Testis (tissue), 3 donors: Measurements from ENCODE around the gene CCDC90B. TPM values are rescaled to one million over a fixed set of nuclear protein-coding genes. Genes with fewer than 3 reads are reported as not detected.
"Not testable (repeated sequence)": the region's sequence is repeated elsewhere in the genome, so short reads cannot be mapped to it uniquely, and the experiment has no call there.

Source experiments
- DNase-seq: peaks from one replicate; pipeline ENCODE4 v3.0.0-alpha.2; 2019
- H3K27ac ChIP-seq, 2 donors: fragments of 200-600 bp; sonication (generic); one replicate each; pipeline ENCODE4 v1.5.1; 2019
- H3K27me3 ChIP-seq: fragments of 200-600 bp; sonication (generic); one replicate; pipeline ENCODE4 v1.5.1; 2019
- H3K36me3 ChIP-seq: fragments of 200-600 bp; sonication (generic); one replicate; pipeline ENCODE4 v1.5.1; 2017; ENCODE audit warnings: low read depth; ENCODE audit errors: missing control alignments
- H3K4me1 ChIP-seq: fragments of 200-600 bp; sonication (generic); one replicate; pipeline ENCODE4 v1.5.1; 2019
- H3K4me3 ChIP-seq, 2 donors: fragments of 200-600 bp; sonication (generic); one replicate each; pipeline ENCODE4 v1.5.1; 2017 to 2019
- H3K9me3 ChIP-seq: fragments of 200-600 bp; sonication (generic); one replicate; pipeline ENCODE4 v1.5.1; 2017
- POLR2A ChIP-seq: fragments of 450-650 bp; IDR thresholded peaks from one replicate; pipeline ENCODE4 v1.6.1; 2017; ENCODE audit warnings: antibody characterized with exemption, mild to moderate bottlenecking, moderate library complexity
- WGBS, 2 donors: methylation state at CpG; one replicate each; pipeline ENCODE4 v1.1.5; 2018; 5-methylcytosine and 5-hydroxymethylcytosine counted together
- intact Hi-C: fragments of 100-400 bp; cut with DNase I; formaldehyde crosslinking; loops from one replicate; pipeline ENCODE4 v1.15.1; 2023; ENCODE audit warnings: low total_unique reads
- polyA plus RNA-seq: library from polyadenylated mRNA; stranded (reverse); fragments of 350-450 nt; fragmentation: Illumina TruSeq; extraction: RNeasy Lipid Tissue Mini Kit (QIAGEN cat#74804); gene quantifications from one replicate; pipeline ENCODE4 v1.2.3, GENCODE V29; 2014; ENCODE audit warnings: low read depth, low replicate concordance; ENCODE audit not compliant: insufficient read depth
- total RNA-seq, 2 donors: library from RNA; depleted of rRNA; stranded (reverse); fragments of >200 nt; gene quantifications; one replicate each; pipeline ENCODE4 v1.2.3, GENCODE V29; 2016
- TF ChIP-seq, protein P1 (sequence below), 3 experiments: fragments of 450-650 bp in 2 of 3; fragments of 200-600 bp in 1 of 3; sonication (generic) in 1 of 3; IDR thresholded peaks; one replicate each; pipeline ENCODE4 v1.5.1; 2016 to 2019; ENCODE audit warnings: antibody characterized with exemption in 3 of 3, mild to moderate bottlenecking in 2 of 3, moderate library complexity in 1 of 3

CCDC90B gene
- total and polyA plus RNA-seq, 3 donors from 2014 or later: 67.4 to 162 (median 78.3) TPM

DNA sequence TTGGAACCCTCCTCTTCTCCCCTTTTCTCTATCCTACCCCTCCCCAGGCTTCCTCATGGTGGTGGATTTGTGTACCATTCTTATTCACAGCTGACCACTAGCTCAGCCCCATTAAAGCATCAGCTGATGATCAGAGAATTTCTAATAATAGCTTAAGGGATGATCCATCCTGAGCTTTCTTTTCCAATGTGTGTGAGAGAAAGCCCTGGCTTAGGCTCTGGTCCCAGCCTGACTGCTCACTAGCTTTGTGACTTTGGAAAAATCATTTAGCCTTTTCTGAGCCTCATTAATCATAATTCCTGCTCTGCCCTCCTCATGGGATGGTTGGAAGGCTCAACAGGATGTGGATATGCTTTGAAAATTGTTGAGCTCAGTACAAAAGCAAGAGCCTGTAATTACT is 26.3 kb upstream of the CCDC90B start:
- TF ChIP-seq POLR2A: no peak
- TF ChIP-seq, protein P1, sequence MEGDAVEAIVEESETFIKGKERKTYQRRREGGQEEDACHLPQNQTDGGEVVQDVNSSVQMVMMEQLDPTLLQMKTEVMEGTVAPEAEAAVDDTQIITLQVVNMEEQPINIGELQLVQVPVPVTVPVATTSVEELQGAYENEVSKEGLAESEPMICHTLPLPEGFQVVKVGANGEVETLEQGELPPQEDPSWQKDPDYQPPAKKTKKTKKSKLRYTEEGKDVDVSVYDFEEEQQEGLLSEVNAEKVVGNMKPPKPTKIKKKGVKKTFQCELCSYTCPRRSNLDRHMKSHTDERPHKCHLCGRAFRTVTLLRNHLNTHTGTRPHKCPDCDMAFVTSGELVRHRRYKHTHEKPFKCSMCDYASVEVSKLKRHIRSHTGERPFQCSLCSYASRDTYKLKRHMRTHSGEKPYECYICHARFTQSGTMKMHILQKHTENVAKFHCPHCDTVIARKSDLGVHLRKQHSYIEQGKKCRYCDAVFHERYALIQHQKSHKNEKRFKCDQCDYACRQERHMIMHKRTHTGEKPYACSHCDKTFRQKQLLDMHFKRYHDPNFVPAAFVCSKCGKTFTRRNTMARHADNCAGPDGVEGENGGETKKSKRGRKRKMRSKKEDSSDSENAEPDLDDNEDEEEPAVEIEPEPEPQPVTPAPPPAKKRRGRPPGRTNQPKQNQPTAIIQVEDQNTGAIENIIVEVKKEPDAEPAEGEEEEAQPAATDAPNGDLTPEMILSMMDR (IDR thresholded peaks at IDR 0.05): no peak
- H3K4me3 ChIP-seq: no peak overlapping the region
- intact Hi-C loops: no loop called here
- DNase-seq: no peak
- H3K27ac ChIP-seq: no peak overlapping the region
- H3K4me1 ChIP-seq: no peaks in the 10 kb centered on the region
- H3K9me3 ChIP-seq: no peaks in the 10 kb centered on the region
- H3K36me3 ChIP-seq: no peaks in the 10 kb centered on the region
- no peaks in the 10 kb centered on the region for H3K27me3 ChIP-seq

DNA sequence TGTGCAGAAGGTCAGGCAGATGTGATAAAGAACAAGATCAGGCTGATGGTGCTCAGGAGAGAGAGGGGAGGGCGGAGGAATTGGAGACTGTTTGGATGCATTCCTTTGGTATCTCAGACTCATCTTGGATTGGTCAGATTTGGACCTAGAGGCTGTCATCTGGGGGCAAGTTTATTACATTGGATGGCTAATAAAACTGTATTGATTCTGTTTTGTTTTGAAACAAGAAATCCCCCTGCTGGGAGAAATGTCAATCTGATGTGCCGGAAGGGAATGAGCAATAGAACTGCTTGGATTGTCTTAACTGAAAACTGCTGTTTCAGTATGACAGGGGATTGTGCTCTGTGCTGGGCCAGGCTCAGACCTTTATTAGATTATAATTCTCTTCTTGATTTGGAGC is 25.5 kb upstream of the CCDC90B start:
- no peak for TF ChIP-seq POLR2A
- TF ChIP-seq, protein P1 (IDR thresholded peaks at IDR 0.05): no peak
- Histone ChIP-seq H3K9me3 (no peaks in the 10 kb centered on the region), H3K4me3 (no peak overlapping the region), H3K4me1 (no peaks in the 10 kb centered on the region), H3K36me3 (no peaks in the 10 kb centered on the region), H3K27ac (no peak overlapping the region), H3K27me3 (no peaks in the 10 kb centered on the region)
- no peak for DNase-seq
- 82 to 89% methylated on average over 2 of the region's 2 CpGs for WGBS, 2 donors
- intact Hi-C loops: no loop called here

DNA sequence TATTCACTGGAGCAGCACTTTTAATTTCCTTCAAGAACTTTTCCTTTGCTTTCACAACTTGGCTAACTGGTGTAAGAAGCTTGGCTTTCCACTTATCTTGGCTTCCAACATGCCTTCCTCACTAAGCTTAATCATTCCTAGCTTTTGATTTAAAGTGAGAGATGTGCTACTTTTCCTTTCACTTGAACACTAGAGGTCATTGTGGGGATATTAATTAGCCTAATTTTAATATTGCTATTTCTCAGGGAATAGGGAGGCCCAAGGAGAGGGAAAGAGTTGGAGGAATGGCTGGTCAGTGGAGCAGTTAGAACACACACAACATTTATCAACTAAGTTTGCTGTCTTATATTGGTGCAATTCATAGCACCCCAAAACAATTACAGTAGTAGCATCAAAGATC is 24.6 kb upstream of the CCDC90B start:
- Histone ChIP-seq H3K4me1 (no peaks in the 10 kb centered on the region), H3K27ac (no peak overlapping the region), H3K27me3 (no peaks in the 10 kb centered on the region), H3K36me3 (no peaks in the 10 kb centered on the region), H3K9me3 (no peaks in the 10 kb centered on the region), H3K4me3 (no peak overlapping the region)
- TF ChIP-seq POLR2A: no peak
- TF ChIP-seq, protein P1 (IDR thresholded peaks at IDR 0.05): no peak
- intact Hi-C loops: no loop called here
- DNase-seq: no peak

DNA sequence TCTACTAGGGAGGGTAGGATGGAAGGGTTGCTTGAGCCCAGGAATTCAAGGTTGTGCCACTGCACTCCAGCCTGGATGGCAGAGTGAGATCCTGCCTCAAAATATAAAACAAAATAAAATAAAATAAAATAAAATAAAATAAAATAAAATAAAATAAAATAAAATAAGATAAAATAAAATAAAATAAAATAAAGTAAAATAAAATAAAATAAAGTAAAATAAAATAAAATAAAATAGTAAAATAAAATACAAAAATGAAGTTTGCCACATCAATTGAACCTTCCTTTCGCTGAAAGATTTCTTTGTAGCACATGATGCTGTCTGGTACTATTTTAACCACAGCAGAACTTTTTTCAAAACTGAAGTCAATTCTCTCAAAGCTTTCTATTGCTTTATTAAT is 22.4 kb upstream of the CCDC90B start:
- H3K27ac ChIP-seq, DNase-seq, H3K36me3 ChIP-seq, H3K27me3 ChIP-seq, intact Hi-C loops, H3K4me1 ChIP-seq, H3K9me3 ChIP-seq, H3K4me3 ChIP-seq: not testable (repeated sequence)
- WGBS, 2 donors: 97 to 100% methylated on average over 1 of the region's 1 CpG

DNA sequence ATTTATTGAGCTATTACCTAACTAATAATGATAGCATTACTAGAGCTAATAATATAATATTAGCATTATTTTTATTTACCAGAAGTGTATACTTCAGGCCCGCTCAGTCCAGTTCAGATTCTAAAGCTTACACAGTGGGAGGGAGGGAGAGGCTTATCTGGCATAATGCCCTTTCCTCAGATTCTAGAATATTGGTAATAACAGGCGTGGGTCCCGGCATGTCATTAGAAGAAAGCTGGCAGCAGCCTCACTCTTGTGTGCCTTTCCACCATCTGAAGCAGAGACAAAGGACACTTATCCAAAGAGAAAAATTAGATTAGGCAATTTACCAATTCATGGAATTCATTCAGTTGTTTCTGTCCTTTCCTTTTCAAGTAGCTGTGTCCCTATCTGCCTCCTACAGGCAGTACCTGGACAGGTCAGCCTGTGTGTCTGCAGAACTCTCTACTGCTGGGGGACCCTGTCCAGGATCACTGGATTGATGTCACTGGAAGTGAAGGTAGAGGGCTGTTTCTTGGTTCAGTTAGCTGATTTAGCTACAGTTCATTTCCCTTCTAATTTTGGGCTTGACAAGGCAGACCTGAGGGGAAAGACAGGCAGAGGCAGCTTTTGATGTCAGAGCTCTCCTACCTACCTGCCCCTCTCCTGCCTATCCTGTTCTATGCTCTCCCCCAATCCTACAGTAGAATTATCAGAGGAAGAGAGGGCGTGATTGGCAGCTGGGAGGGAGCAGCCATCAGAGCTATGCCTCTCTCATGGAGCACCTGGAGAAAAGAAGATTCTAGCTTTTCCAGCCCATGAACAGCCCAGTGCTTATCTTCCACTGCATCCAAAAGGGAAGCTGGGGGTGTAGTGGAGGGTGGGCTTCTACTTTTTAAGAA is 20.3 kb upstream of the CCDC90B start:
- intact Hi-C loops: no loop called here
- 90 to 93% methylated on average over 4 of the region's 4 CpGs for WGBS, 2 donors
- H3K27me3 ChIP-seq: no peaks in the 10 kb centered on the region
- H3K36me3 ChIP-seq: no peaks in the 10 kb centered on the region
- no peak for DNase-seq
- TF ChIP-seq, protein P1 (IDR thresholded peaks at IDR 0.05): no peak
- no peak for TF ChIP-seq POLR2A
- no peak overlapping the region for H3K4me3 ChIP-seq
- H3K9me3 ChIP-seq: no peaks in the 10 kb centered on the region
- no peak overlapping the region for H3K27ac ChIP-seq
- H3K4me1 ChIP-seq: no peaks in the 10 kb centered on the region
